SU-DHL-6 (cell line): ENCODE measurements around the gene PPM1M.

Experiments used
- H2AFZ ChIP-seq: fragments of 200-600 bp; sonication (generic); 2 replicates; pipeline ENCODE4 v1.6.1; 2014; ENCODE audit warnings: low read depth, mild to moderate bottlenecking, moderate library complexity, mixed read lengths, antibody characterized with exemption, low read length; ENCODE audit not compliant: severe bottlenecking
- H3F3A ChIP-seq: fragments of 200-600 bp; shearing (Covaris generic); 2 replicates; pipeline ENCODE4 v1.6.0; 2016; ENCODE audit warnings: antibody characterized with exemption, mild to moderate bottlenecking; ENCODE audit not compliant: insufficient read depth
- H3K27ac ChIP-seq: fragments of 200-600 bp; sonication (generic); 2 replicates; pipeline ENCODE4 v1.5.1; 2016; ENCODE audit warnings: low read depth, mild to moderate bottlenecking, low read length, moderate library complexity, mixed read lengths
- H3K27me3 ChIP-seq: fragments of 200-600 bp; sonication (generic), shearing (Covaris generic); 2 replicates; pipeline ENCODE4 v1.6.0; 2014; ENCODE audit warnings: mild to moderate bottlenecking, low read length
- H3K36me3 ChIP-seq: fragments of 200-600 bp; sonication (generic); 2 replicates; pipeline ENCODE4 v1.6.1; 2014; ENCODE audit warnings: mild to moderate bottlenecking, low read length, mixed read lengths
- H3K4me2 ChIP-seq: fragments of 300-600, 200-600 bp; shearing (Covaris generic), sonication (generic); 2 replicates; pipeline ENCODE4 v1.6.0; 2014; ENCODE audit warnings: low read length, low read depth, mild to moderate bottlenecking; ENCODE audit not compliant: poor library complexity, severe bottlenecking
- H3K4me3 ChIP-seq: fragments of 200-600 bp; sonication (generic); 2 replicates; pipeline ENCODE4 v1.5.1; 2014; ENCODE audit warnings: antibody characterized with exemption, low read length, mild to moderate bottlenecking, mixed read lengths; ENCODE audit not compliant: insufficient read depth, poor library complexity, severe bottlenecking
- H3K79me2 ChIP-seq: fragments of 200-600 bp; sonication (generic); 2 replicates; pipeline ENCODE4 v1.6.1; 2014; ENCODE audit warnings: mild to moderate bottlenecking, low read length, moderate library complexity; ENCODE audit not compliant: insufficient read depth
- H3K9ac ChIP-seq: fragments of 200-600 bp; sonication (generic); 2 replicates; pipeline ENCODE4 v1.7.0; 2014; ENCODE audit warnings: mild to moderate bottlenecking, low read length
- H3K9me2 ChIP-seq: fragments of 200-600 bp; sonication (generic); replicated peaks from 2 replicates; pipeline ENCODE4 v1.6.1; 2014; ENCODE audit warnings: low read length; ENCODE audit not compliant: insufficient read depth
- H3K9me3 ChIP-seq: fragments of 200-600 bp; sonication (generic); 2 replicates; pipeline ENCODE4 v1.6.1; 2014; ENCODE audit warnings: low read length, mixed read lengths; ENCODE audit not compliant: insufficient read depth
- H4K20me1 ChIP-seq: fragments of 200-600 bp; sonication (generic); 2 replicates; pipeline ENCODE4 v1.6.1; 2014; ENCODE audit warnings: low read depth, mild to moderate bottlenecking, antibody characterized with exemption, low read length, moderate library complexity, mixed read lengths
- EZH2phosphoT487 ChIP-seq: fragments of 200-600 bp; sonication (generic), shearing (Covaris generic); conservative IDR thresholded peaks from 2 replicates; pipeline ENCODE4 v1.6.1; 2018; ENCODE audit warnings: mild to moderate bottlenecking, antibody characterized with exemption, low read length, moderate library complexity, mixed read lengths
- TF ChIP-seq, protein P1 (sequence below): fragments of 200-600 bp; sonication (generic); IDR thresholded peaks from one replicate; pipeline ENCODE4 v1.5.1; 2017; ENCODE audit warnings: antibody characterized with exemption, mild to moderate bottlenecking, low read length, moderate library complexity; ENCODE audit not compliant: insufficient read depth, poor library complexity, severe bottlenecking

The PPM1M gene

DNA sequence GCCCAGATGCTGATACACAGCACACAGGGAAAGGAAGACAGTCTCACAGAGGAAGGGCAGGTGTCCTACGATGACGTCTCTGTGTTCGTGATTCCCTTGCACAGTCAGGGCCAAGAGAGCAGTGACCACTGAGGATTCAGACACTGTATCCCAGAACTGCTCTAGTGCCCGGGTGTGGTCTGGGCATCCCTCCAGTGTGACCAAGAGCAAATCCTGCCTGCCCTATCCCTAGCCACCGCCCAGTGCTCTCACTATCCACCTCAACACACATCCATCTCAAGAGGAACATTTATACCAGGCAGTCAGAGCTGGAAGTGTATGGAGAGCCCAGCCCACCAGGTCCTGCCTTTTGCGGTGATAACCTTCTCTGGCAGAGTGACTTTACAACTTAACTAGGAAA is 4.1 kb downstream of the PPM1M start:
- H3K9me3 ChIP-seq: no peaks in the 10 kb centered on the region
- no peak overlapping the region for H3K4me2 ChIP-seq
- no peak overlapping the region for H3K27ac ChIP-seq
- no peaks in the 10 kb centered on the region for H3K27me3 ChIP-seq
- H4K20me1 ChIP-seq: no peaks in the 10 kb centered on the region
- no peak overlapping the region for H3K4me3 ChIP-seq
- H3K9ac ChIP-seq: no peak overlapping the region
- 0 out of 2 replicates have a peak, but pooled peaks cover 3% of the 10 kb centered on the region for H3K36me3 ChIP-seq
- H3K9me2 ChIP-seq: no peaks in the 10 kb centered on the region
- no peaks in the 10 kb centered on the region for H3K79me2 ChIP-seq
- no peak for TF ChIP-seq EZH2phosphoT487
- TF ChIP-seq, protein P1, sequence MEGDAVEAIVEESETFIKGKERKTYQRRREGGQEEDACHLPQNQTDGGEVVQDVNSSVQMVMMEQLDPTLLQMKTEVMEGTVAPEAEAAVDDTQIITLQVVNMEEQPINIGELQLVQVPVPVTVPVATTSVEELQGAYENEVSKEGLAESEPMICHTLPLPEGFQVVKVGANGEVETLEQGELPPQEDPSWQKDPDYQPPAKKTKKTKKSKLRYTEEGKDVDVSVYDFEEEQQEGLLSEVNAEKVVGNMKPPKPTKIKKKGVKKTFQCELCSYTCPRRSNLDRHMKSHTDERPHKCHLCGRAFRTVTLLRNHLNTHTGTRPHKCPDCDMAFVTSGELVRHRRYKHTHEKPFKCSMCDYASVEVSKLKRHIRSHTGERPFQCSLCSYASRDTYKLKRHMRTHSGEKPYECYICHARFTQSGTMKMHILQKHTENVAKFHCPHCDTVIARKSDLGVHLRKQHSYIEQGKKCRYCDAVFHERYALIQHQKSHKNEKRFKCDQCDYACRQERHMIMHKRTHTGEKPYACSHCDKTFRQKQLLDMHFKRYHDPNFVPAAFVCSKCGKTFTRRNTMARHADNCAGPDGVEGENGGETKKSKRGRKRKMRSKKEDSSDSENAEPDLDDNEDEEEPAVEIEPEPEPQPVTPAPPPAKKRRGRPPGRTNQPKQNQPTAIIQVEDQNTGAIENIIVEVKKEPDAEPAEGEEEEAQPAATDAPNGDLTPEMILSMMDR: no peak
- H3F3A ChIP-seq: peaks cover 12% of the 10 kb centered on the region
- H2AFZ ChIP-seq: no peak overlapping the region

DNA sequence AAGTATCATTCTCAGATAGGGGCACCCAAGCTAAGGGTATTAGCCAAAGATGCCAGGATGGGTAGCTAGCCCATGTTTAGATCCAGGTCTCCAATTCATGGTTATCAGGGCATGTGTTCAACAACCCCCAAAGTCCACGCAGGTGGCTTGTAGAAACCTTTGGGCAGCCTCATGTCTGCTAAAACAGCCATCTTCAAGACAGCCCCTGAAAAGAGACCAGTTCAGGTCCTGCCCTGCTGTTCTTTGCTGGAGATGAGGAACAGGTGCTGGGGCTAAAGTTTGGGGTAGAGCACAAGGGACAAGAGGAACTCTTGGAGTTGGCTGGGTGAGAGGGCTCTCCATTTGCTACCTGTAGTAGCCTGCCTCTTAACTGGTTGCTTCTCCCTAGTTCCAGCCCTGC is 4.6 kb downstream of the PPM1M start:
- H3K9me3 ChIP-seq: no peaks in the 10 kb centered on the region
- no peak overlapping the region for H2AFZ ChIP-seq
- no peak overlapping the region for H3K4me3 ChIP-seq
- H3K27me3 ChIP-seq: no peaks in the 10 kb centered on the region
- no peak overlapping the region for H3K4me2 ChIP-seq
- H3K36me3 ChIP-seq: 0 out of 2 replicates have a peak, but pooled peaks cover 3% of the 10 kb centered on the region
- no peak overlapping the region for H3K9ac ChIP-seq
- TF ChIP-seq, protein P1: no peak
- TF ChIP-seq EZH2phosphoT487: no peak
- no peak overlapping the region for H3K27ac ChIP-seq
- peaks cover 12% of the 10 kb centered on the region for H3F3A ChIP-seq
- H3K9me2 ChIP-seq: no peaks in the 10 kb centered on the region
- H3K79me2 ChIP-seq: no peaks in the 10 kb centered on the region
- H4K20me1 ChIP-seq: no peaks in the 10 kb centered on the region

DNA sequence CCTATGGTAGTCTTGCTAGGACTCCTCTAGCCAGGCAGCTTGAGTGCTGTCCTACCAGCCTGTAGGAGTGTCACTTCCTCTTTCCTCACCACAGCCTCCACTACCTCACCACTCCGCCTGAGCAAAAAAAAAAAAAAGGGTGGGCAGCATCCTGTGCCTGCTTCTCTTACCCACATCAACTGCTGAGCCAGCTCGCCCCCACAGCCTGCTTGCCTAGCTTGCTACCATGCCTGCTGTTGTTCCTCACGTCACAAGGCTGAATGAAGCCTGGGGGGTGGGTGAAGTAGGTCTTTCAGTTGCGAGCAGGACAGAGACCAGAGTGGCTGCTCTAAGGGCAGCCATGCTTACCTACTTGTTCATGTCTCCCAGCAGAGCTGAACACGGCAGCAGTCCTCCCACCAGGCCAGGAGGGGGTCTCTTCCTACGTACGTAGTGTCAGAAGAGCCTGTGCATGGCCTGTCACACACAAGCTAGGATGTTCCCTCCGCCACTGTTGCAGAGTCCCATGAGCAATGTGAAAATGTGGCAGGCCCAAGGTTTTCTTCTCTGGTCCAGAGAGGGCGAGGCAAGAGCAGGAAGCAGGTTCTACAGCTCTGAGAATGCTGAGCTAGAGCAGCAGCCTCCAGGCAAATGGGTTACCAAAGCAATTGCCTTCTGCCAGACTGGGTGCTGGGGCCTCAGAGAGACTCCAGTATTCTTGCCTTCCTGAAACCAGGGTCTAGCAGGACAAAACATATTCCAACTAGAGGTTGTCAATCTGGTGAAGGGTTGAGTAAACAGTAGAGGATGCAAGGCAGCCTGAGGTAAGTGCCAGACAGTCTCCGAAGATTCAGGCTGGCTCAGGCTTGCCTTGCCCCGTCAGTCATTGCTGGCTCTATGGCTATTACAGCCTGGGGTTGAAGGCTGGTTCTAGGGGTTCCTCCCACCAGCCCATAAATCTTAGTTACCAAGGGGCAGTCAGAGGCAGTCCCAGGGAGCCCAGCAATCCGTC is 8.1 kb downstream of the PPM1M start:
- Histone ChIP-seq H3K9me2 (no peaks in the 10 kb centered on the region), H3K79me2 (peaks cover 3% of the 10 kb centered on the region), H3K4me2 (peak overlapping the region; percentile 35), H3K4me3 (no peak overlapping the region), H3K27ac (peak overlapping the region; percentile 71), H3K27me3 (no peaks in the 10 kb centered on the region), H3K9ac (peak overlapping the region; percentile 26; the same call in 1 of the 2 replicates), H4K20me1 (no peaks in the 10 kb centered on the region), H3K9me3 (no peaks in the 10 kb centered on the region), H3K36me3 (peaks cover 17% of the 10 kb centered on the region; the same call in 1 of the 2 replicates), H2AFZ (no peak overlapping the region), H3F3A (peaks cover 12% of the 10 kb centered on the region)
- TF ChIP-seq EZH2phosphoT487: no peak
- TF ChIP-seq, protein P1: no peak
